HG02623 (cell line): ENCODE results near the gene LRGUK.

Source experiments
- ATAC-seq: cut with Tn5 transposase; IDR thresholded peaks from one replicate; pipeline ENCODE4 v1.9.1; 2021; ENCODE audit warnings: moderate library complexity; ENCODE audit not compliant: unreplicated experiment

LRGUK gene

DNA sequence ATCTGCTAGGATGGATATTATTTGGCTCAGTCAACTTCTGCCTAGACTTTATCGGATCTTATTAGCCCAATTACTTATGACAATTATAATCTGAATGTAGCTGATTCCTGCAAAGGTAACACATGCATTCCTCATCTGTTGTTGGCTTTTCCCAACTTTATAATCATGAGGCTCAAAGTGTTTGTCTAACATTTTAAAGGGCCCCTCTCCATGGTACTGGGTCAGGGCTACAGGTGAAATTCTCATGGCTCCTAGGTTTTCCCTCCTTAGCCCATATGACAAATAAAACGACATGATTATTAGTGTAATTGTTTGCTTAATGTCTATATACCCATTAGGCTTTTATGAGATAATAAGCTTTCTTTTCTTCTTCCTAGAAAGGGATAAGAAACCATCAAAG, 4.2 kb upstream of the LRGUK start:
- no peak for ATAC-seq

DNA sequence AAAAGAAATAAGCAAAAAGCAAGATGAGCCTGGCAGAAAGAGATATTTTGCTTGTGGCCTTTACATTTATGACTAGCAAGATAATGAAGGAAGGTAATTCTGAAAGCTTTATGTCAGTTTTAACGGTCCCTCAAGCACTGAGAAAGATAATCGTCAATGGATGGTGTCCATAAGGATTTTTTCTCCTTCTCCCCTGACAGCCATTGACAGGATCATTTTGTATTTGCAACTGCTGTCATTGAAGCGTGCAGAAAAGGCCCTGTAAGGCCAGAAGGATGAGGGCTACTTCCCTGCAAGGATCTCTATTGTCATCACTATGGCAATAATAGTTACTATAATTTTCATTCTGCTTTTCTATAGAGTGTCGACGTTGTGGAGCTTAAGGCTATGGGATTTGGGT, 994 bp upstream of the LRGUK start:
- ATAC-seq = no peak

DNA sequence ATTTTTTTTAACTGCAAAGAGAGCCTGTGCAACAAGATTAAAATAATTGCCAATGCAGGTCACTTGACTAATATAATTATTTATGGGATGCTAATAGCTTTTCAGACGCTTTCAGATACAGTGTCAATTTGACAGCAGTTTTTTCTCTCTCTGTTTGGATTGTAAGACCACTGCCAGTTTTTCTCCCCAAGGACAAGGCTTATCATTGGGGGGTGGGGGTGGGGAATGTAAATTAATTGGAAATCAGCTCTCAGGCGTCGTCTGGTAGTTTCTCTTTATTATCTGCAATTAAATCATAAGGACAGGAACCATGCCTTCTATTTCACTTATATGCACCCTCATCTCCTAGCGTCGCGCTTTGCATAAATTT, 559 bp upstream of the LRGUK start:
- no peak for ATAC-seq

DNA sequence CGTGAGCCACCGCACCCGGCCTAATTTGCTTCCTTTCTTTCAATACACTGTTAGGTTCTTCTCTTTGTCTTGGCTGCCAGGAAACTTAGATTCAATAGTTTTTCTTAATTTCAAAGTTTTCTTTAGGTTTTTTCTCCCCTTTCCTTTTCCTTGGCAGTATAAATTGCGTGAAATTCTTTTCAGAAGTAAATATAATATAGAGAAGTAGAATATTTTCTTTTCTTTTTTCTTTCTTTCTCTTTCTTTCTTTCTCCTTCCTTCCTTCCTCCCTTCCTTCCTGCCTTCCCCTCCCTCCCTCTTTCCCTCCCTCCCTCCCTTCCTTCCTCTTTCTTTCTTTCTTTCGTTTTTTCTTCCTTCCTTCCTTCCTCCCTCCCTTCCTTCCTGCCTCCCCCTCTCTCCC, 1.7 kb downstream of the LRGUK start:
- no peak for ATAC-seq

DNA sequence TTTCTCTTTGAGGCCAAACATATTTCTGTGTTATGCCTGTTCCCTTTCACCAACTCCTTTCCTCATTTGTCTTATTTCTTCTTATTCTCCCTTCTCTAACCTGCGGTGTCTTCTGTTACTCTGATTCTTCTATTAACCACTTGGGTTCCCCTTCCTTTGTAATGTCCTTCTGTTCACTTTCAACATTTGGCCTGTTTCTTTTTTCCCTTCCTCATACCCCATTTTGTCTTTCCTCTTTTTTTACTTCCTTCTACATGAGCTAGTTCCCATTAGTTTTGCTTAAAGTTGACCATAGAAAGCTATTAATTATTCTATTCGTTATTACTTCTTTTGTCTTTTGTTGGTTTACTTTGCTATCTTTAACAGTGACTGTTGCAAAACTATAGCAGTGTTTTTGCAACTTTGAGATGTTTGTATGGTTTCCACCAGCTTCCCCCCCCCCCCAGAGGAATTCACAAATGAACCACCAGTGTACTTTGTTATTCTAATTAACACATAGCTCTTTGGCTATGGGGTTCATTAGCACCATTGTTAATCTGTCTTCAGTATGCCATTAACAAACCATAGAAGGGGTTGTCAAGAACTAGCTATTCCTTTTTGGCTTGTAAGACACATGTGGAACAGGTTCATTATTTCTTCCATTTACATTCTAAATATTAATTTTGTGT, 2.9 kb downstream of the LRGUK start:
- no peak for ATAC-seq

DNA sequence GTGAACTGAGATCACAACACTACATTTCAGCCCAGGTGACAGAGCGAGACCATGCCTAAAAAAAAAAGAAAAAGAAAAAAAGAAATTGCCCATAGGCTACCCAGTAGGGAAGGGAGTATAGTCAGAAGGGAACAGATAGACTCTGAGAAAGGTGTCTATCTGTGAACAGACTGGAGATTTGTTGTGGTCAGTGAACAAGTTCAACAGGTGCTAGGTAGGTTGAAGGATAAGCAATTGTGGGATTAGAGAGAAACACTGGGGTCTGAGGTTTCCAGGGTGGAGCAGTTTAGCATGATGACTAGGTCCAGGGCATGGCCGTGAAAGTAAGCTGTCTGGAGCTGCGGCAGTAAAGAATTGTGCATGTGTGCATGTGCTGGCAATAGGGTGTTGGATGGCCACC, 6.9 kb downstream of the LRGUK start:
- ATAC-seq = no peak

DNA sequence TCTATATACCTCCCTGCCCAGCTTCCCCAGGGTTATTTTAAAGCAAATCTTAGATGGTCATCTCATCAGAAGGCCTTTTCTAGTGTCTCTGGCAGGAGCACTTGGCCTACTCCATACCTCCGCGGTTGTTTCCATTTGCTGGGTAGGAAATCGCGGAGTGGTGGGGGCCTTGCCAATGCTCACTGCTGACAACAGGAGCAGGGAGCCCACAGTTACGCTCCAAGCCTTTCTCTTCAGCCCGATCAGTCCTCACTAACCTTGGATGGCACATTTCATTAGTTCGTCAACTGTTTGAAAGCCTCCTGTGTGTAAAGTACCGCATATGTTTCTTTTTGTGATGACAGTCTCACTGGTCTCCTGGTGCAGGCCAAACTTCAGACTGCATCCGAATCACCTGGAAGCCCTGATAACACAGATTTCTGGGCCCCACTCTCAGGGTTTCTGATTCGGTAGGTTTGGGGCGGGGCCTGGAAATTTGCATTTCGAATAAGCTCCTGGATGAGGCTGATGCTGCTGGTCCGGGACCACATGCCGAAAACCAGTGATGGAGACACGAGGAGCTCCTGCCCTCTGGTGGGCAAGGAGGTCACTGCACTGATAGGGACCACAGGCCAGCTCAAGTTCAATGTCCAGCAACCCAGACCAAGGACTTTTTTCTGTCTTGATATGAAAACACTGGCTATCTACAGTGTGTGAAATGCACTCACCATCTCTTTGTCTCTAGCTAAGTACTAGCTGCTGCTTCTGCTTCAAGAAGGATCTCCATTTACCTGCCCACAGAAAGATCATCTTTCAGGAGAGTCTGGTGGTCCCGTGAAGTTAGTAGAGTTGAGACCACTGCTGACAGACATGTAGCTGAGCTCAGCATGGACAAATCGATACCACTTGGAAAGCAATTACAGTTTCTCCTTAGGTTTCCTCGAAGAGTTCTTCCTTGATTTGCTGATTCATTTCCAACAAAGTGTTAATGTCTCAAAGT, 14.0 kb downstream of the LRGUK start:
- ATAC-seq = peak; percentile 71

DNA sequence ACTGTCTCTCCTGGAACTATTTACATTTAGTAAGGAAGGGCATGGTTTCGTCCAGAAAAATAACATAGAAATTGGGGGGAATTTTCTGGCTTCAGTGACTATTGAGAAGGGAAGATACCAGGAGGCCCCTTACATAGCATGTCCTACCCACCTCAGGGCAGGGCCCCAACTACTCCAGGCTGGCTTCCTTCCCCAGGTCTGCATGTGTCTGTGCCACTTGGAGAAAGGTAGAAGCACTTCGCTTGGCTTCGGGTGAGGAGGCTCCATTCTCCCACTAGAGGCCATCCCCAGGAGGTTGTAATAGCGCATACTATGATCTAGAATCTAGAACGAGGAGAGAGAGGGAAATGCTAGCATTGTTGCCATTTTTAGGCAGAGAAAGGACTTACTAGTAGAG, 14.7 kb downstream of the LRGUK start:
- ATAC-seq = no peak

DNA sequence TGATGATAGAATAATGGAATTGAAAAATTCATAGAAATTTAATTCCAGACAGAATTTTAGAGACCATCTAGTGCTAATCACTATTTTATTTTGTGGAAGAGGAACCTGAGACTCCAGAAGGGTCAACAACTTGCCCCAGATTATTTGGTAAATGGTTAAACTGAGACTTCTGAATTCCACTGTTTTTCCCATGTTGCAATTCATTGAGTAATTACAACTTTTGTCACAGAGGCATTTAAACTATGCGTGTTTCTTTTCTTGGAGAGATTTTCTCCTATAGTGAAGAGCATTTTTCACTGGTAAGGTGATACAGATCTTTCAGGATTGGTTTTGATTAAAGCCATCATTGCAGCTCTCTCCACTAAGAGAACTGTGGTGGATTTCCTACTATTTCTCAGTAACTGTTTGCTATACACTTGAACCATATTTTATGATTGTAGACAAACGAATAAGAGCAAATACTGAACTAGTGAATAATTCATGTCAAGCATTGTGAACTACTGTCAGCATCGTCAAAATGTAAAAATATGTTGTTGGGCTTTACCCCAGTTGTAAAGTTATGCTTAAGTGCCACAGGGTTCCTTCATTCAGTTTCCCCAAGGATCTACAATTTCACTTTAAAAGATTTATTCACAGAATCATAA, 26.5 kb downstream of the LRGUK start:
- no peak for ATAC-seq

DNA sequence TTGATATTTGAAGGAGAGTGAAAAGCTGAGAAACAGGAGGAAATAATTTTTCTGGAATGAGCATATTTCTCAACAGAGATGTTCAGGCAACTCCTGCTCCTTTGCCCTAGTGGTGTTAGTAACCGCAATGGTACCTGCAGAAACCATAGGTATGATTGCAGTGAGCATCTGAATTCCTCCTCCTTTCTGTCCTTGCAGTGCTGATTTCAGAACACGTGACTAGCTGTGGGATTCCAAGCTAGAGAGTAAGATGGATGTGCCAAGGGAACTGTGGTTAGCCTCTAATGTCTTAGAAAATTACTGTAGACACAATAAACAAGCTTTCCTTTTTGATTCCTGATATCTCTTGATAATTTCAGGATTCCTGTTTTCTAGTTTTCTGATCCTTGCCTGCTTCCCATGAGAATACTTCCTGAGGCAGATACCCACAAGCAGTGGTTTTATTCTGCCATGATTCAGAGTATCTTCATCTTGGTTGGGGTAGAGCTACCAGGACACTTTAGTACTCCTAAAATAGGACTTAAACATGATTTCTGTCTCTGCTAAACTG, 27.5 kb downstream of the LRGUK start:
- no peak for ATAC-seq

DNA sequence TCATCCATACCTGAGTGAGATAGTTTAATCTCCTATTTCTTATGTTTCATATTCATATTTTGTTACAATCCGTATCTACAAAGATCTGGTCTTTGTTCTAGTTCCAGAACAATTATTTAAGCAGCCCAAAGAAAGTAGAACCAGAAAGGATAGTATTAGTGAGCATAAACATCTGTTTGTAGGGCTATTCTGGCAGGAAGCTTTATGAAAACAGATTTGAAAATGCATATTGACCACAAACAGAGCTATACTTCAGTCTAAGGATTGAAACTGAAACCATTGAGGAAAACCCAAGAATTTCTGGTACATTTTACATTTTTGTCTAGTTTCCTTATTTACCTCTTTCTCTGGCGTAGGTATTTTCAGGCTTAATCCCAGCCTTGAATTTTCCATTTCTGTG, 28.1 kb downstream of the LRGUK start:
- no peak for ATAC-seq

DNA sequence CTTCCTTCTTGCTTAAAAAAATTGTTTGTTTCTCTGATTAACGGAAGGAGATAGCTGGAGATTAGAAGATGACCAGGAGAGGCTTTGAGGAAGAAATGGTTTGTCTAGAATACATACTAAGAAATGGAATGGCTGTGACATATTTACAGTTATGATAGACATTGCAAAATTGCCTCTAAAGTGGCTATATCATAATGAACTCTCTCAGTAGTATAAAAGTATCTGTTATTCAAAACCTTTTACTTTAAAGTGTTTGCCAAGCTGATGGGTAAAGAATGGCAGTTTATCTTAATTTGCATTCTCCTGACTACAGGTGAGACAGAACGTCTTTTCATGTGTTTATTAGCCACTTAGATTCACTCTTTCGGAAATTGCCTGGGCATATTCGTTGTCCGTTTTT, 28.7 kb downstream of the LRGUK start:
- no peak for ATAC-seq

DNA sequence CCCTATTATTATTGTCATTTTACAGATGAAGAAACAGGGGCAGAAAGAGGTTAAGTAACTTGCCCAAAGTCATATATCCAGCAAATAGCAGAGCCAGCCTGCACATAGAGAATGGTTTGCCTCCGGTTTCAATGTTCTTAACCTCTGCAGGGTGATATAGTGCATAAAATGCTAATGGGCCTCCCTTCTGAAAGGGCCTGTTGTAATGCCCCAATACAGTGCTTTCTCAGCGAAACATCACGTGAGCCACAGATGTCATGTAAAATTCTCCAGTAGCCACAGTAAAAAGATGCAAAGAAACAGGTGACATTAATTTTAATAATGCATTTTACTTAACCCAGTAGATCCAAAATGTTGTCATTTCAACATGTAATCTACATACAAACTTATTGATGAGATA, 38.1 kb downstream of the LRGUK start:
- ATAC-seq = no peak

DNA sequence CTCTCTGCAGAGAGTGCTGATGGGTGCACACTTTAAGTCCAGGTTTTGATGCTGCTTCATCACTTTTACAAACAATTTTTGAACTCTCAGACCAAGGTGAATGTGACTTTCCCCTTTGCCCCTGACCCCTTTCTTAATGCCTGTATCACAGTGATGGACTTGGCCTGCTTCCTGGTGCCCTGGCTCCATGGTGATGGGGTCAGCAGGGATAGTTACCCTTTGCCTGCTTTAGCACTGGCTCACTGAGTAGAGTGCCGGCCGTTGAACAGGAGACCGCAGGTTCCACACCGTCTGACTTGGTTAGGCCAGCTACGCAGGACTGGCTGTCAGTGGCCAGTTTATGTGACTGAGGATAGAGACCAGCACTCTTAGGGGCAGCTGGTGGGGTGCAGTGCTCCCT, 40.1 kb downstream of the LRGUK start:
- ATAC-seq = no peak

DNA sequence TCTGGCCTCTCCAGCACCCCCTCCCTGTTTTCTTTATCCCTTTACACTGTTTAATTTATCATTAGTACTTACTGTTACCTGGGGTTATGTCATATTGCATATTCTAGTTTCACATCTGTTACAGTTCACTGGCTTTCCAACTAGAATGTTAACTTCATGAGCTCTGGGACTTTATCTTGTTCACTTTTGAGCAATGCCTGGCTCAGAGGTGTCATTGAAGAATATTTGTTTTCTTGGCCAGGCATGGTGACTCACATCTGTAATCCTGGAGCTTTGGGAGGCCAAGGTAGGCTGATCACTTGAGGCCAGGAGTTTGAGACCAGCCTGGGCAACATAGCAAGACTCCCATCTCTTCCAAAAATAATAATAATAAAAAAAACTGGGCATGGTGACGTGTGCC, 40.7 kb downstream of the LRGUK start:
- ATAC-seq = no peak

DNA sequence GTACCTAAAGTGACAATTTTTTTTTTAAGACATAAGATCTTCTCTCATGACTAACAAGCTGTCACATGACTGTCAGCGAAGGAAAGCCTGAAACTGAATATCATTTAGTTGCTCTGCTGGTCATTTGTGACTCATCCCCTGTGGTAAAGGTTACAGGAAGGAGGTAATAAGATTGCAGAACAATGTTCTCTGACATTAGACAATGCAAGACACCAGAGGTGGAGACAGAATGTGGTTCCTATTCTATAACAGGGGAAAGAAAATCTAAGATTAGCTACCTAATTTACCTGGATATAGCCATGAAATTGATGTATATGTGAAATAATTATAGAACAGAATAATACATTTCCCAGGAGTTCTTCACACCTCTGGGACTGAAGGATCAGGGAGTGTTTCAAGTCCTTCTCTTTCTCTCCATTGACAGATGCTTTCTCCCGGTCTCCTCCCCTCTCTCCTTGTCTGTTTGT, 47.7 kb downstream of the LRGUK start:
- peak; percentile 92 for ATAC-seq

DNA sequence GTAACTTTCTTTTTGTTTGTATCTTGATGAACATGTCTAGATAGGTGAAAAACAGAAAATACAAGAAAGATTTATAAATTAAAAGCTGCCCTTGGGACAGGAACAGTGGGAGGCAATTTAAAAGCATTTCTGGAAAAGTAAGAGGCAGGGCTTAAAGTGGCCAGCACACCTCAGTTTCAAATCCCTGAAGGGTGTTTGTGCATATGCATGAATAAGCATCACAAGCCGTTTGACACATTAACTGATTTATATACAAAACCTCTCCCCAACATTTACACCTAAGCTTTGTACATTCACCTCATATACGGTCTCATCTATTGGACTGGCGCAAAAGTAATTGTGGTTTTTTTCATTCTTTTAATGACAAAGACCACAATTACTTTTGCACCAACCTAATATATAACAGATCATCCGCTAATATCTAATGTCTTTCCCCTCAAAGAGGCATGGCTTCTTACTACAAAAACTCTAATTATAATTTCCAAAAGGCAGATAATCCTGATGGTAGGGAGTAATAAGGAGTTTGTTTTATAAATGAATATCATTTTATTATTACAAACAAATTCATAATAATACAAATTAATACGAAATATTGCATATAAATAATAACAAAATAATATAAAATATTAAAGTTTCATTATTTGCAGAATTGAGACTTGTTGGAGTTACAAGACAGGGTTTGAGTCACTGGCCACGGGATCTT, 48.3 kb downstream of the LRGUK start:
- ATAC-seq = no peak

DNA sequence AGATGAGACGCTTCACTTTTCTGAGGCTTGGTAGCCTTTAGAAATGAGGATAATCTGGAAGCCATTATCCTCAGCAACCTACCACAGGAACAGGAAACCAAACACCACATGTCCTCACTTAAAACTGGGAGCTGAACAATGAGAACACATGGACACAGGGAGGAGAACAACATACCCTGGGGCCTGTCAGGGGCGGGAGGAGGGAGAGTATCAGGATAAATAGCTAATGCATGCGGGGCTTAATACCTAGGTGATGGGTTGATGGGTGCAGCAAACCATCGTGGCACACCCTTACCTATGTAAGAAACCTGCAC, 48.9 kb downstream of the LRGUK start:
- ATAC-seq = no peak

DNA sequence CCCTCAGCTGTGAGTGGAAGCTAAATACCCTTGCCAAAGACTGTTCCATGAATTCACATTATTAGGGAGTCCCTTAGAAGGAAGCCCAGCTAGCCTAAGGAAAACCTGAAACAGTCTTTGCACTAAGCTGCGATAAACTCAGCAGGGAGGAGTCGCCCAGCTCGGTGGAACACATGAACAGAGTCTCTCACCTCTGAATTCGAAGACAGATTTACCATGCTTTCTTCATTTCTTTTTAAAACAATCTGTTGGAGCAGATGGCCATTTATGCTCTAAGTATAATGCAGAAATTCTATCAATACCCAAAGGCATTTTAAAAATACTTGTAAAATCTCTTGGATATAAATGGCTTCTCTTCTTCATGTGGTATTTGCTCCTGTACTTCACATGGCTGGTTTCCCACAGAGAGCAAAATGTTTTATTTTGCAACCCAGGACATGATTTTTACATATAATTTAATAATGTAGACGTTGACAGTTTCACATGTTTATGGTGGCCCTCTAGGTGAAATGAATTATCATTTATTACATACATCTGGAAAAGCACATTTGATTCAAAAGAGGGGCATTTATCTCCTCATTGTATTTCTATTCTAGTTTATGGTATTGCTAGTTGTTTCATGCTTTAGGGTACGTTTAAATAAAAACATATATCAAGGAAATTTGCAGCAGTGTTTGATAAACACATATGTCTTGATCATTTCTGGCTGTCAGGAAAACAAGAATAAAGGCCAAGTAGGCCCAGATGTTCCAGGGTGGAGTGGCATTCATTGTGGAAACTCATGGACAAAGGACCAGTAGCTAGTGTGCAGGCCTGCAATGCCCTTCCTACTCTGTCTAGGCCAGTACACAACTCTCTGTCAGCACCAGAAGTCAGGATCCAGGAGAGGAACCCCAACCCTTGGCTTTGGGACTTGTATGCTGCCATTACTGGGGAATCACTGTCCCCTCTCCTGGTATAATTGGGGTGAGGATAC, 52.2 kb downstream of the LRGUK start:
- no peak for ATAC-seq

DNA sequence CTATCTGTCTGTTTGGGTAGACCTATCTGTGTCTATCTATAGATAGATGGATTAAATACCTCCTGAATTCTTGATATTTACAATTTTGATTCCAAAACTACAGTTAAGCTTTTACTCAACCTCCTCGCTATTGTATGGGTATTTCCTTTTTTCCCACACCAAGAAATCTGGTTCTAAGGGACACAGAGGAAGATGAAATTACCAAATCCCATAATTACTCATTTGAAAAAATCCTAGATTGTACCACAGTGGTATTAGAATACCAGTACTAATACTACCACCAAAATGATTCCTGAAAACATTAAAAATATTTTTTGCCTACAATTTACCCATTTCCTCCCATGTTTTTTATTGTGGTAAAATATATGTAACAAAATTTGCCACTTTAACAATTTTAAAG, 53.2 kb downstream of the LRGUK start:
- no peak for ATAC-seq
